Dedifferentiated amniotic fluid mesenchymal stem cell (primary cell): Measurements from ENCODE around the gene EPHX1.
"Not testable (repeated sequence)": the region's sequence is repeated elsewhere in the genome, so short reads cannot be mapped to it uniquely, and the experiment has no call there.

Source experiments
- DNase-seq: peaks from one replicate; pipeline ENCODE4 v3.0.0-alpha.2; 2016; ENCODE audit errors: extremely low spot score

The EPHX1 gene

GRCh38 chr1:225881081-225881958 lies 71.4 kb downstream of the EPHX1 start:
- no peak for DNase-seq

GRCh38 chr1:225881959-225882693 lies 72.2 kb downstream of the EPHX1 start, which contains the start of gene TMEM63A:
TSS of gene TMEM63A (minus strand) at chr1:225882380. CDS start at chr1:225877580, 4,800 bp downstream.
- peak; percentile 62 for DNase-seq

GRCh38 chr1:225882694-225883615 lies 73.0 kb downstream of the EPHX1 start:
- peak; percentile 20 for DNase-seq

- DNase-seq, result no peak
Measured at GRCh38 chr1:225883616-225884265, 73.8 kb downstream of the EPHX1 start.

- no peak for DNase-seq
Measured at GRCh38 chr1:225885336-225885735, 75.4 kb downstream of the EPHX1 start.

GRCh38 chr1:225886159-225887029 lies 76.5 kb downstream of the EPHX1 start:
- DNase-seq, result no peak

GRCh38 chr1:225887030-225887314 lies 77.0 kb downstream of the EPHX1 start:
- DNase-seq, result no peak

GRCh38 chr1:225887554-225888288 lies 77.8 kb downstream of the EPHX1 start:
- DNase-seq, result not testable (repeated sequence)

- DNase-seq, result no peak
Measured at GRCh38 chr1:225888289-225888897, 78.5 kb downstream of the EPHX1 start.

GRCh38 chr1:225888898-225889601 lies 79.1 kb downstream of the EPHX1 start, which contains the start of gene LEFTY1:
TSS of gene LEFTY1 (minus strand) at chr1:225889146. CDS start at chr1:225889066, 80 bp downstream.
- no peak for DNase-seq

GRCh38 chr1:225889743-225890142 lies 79.8 kb downstream of the EPHX1 start:
- DNase-seq, result no peak

GRCh38 chr1:225890346-225891228 lies 80.7 kb downstream of the EPHX1 start:
- DNase-seq, result no peak

GRCh38 chr1:225891229-225891972 lies 81.5 kb downstream of the EPHX1 start:
- no peak for DNase-seq

GRCh38 chr1:225892307-225892706 lies 82.4 kb downstream of the EPHX1 start:
- DNase-seq, result no peak
